A549 (cell line): ENCODE results near the gene MED17.

ENCODE experiments used
- RCOR1 ChIP-seq: fragments of 150-350 bp; IDR thresholded peaks from 2 replicates; pipeline ENCODE4 v1.6.1; 2014; ENCODE audit warnings: antibody characterized with exemption, low read length, low read depth
- TF ChIP-seq, protein P1 (sequence below): fragments of >200 bp; sonication (Bioruptor Twin); formaldehyde crosslinking; IDR thresholded peaks from 3 replicates; pipeline ENCODE4 v1.5.1; 2016

DNA sequence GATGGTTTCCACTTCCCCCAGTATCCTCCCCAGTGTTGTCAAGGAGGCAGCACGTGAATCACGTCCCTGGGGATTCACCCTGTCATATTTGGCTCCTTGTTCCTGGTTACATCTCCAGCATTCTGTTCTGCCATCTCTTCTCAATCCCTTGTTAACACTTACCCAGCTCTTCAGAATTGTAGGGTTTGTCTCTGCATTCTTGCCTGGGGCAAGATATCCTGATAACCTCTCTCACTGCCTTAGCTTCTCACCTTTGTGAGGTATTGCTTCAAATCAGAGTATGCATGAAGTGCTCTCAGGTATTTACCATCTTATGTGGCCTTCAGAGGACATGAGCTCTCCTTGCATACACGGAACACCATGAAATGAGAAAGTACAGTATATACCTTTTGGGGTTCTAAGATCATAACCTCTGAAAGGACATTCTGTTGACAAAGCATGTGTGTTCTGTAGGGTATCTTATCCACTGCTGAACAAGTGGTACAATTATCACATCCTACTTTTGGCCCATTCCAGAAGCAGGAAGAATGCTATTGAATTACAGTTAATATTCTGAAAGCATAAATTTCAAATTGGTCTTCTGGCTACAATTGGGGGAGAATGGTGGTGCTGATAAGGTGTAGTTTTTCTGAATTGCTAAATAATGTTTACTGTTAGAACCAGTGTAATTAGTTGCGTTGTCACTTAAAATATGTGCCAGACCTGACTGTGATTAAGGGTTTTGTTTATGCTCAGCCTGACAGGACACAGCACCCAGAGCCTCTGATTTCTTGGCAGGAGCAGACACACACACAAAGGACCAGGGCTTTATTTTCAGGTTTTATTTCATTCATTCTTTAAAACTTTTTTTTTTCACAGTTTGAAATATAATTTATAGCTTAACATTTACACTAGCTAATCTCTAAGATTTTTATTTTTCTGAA is 33.6 kb downstream of the MED17 start:
- TF ChIP-seq, protein P1, sequence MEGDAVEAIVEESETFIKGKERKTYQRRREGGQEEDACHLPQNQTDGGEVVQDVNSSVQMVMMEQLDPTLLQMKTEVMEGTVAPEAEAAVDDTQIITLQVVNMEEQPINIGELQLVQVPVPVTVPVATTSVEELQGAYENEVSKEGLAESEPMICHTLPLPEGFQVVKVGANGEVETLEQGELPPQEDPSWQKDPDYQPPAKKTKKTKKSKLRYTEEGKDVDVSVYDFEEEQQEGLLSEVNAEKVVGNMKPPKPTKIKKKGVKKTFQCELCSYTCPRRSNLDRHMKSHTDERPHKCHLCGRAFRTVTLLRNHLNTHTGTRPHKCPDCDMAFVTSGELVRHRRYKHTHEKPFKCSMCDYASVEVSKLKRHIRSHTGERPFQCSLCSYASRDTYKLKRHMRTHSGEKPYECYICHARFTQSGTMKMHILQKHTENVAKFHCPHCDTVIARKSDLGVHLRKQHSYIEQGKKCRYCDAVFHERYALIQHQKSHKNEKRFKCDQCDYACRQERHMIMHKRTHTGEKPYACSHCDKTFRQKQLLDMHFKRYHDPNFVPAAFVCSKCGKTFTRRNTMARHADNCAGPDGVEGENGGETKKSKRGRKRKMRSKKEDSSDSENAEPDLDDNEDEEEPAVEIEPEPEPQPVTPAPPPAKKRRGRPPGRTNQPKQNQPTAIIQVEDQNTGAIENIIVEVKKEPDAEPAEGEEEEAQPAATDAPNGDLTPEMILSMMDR, result no peak
- no peak for TF ChIP-seq RCOR1
